ENCODE measurements around the gene PTCHD4.

The PTCHD4 gene

GRCh38 chr6:48099713-48100587 lies 11.0 kb downstream of the PTCHD4 start:
- no peak for DNase-seq

GRCh38 chr6:48098923-48099322 lies 12.1 kb downstream of the PTCHD4 start:
- no peak for DNase-seq

GRCh38 chr6:48092550-48093217 lies 18.3 kb downstream of the PTCHD4 start:
- no peak for DNase-seq

- no peak for DNase-seq
Measured at GRCh38 chr6:48090546-48090945, 20.5 kb downstream of the PTCHD4 start.

- DNase-seq, result no peak
Measured at GRCh38 chr6:48087448-48087847, 23.5 kb downstream of the PTCHD4 start.

- DNase-seq, result no peak
Measured at GRCh38 chr6:48086187-48086586, 24.8 kb downstream of the PTCHD4 start.

GRCh38 chr6:48085131-48085741 lies 25.8 kb downstream of the PTCHD4 start:
- DNase-seq, result no peak

GRCh38 chr6:48084201-48084600 lies 26.8 kb downstream of the PTCHD4 start:
- no peak for DNase-seq

GRCh38 chr6:48080227-48081009 lies 30.6 kb downstream of the PTCHD4 start:
- DNase-seq, result no peak

GRCh38 chr6:48078120-48078519 lies 32.9 kb downstream of the PTCHD4 start:
- DNase-seq, result no peak

GRCh38 chr6:48075181-48075580 lies 35.8 kb downstream of the PTCHD4 start:
- no peak for DNase-seq

GRCh38 chr6:48073976-48074767 lies 36.8 kb downstream of the PTCHD4 start:
- no peak for DNase-seq

GRCh38 chr6:48071833-48072232 lies 39.2 kb downstream of the PTCHD4 start:
- DNase-seq, result no peak

GRCh38 chr6:48069280-48069679 lies 41.7 kb downstream of the PTCHD4 start:
- DNase-seq, result no peak

GRCh38 chr6:48068278-48069251 lies 42.4 kb downstream of the PTCHD4 start:
- DNase-seq, result no peak

GRCh38 chr6:48067886-48068277 lies 43.1 kb downstream of the PTCHD4 start:
- no peak for DNase-seq

GRCh38 chr6:48067148-48067712 lies 43.8 kb downstream of the PTCHD4 start:
- DNase-seq, result no peak

- DNase-seq, result no peak
Measured at GRCh38 chr6:48061265-48061990, 49.6 kb downstream of the PTCHD4 start.
